ENCODE results near the gene ADCY2. TPM values are rescaled to one million over a fixed set of nuclear protein-coding genes. Genes with fewer than 3 reads are reported as not detected.

The ADCY2 gene
- total and polyA plus RNA-seq, 8 donors = 0.29 to 7.5 (median 1.1) TPM

DNA sequence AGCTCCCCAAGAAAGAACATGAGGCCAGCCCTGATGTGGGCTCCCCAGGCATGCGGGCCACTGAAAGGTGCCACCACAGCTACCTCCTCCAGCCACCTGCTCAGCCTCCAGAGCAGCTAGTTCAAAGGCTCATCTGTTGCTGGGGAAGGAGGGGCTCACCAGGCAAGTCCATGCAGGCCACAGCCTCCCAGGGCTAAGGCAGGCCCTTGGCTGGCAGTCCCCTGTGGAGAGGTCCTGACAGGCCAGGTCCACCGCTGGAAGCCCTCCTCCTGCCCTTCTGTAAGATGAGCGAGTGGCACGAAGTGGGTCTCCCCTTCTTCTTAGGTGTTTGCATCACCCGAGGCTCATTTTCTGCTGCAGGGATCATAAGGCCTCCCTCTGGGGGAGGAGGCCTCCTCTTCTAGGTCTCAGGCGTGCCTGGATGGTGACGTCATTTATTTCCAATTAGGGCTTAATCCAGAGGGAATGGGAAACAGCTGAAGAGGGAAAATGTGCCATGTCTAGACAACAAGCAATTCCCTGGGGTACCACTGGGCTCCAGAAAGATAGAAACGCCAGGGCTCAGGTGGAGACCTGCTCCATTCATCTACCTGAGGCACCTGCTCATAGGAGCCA is 363.4 kb downstream of the ADCY2 start:
- peaks cover 0 to 5% (median 0%) of the 10 kb centered on the region in 4 donors for H3K4me1 ChIP-seq
- no peaks in the 10 kb centered on the region for H3K36me3 ChIP-seq
- no peak overlapping the region for H3K27ac ChIP-seq
- TF ChIP-seq POLR2AphosphoS5 (IDR thresholded peaks at IDR 0.05) (no peak), EP300 (IDR thresholded peaks at IDR 0.05) (no peak), CTCF (IDR thresholded peaks at IDR 0.05) (no peak), POLR2A (IDR thresholded peaks at IDR 0.05) (no peak)
- intact Hi-C loops (cut with DNase I; ENCODE audit: low total_unique reads) = loop anchor here (10.0 kb wide), 1 partner anchor 505 kb away; no protein-coding TSS in a partner anchor
- no peak for DNase-seq
- peaks cover 0 to 3% (median 0%) of the 10 kb centered on the region in 3 donors for H3K27me3 ChIP-seq
- 80 to 94% (median 86%) methylated on average over 7 to 8 of the region's 8 CpGs for WGBS, 5 donors
- H3K9me3 ChIP-seq = no peaks in the 10 kb centered on the region
- H3K4me3 ChIP-seq = no peak overlapping the region

- Histone ChIP-seq H3K4me3 (no peak overlapping the region), H3K4me1 (peaks cover 0 to 5% (median 0%) of the 10 kb centered on the region in 4 donors), H3K36me3 (no peaks in the 10 kb centered on the region), H3K27ac (no peak overlapping the region), H3K9me3 (no peaks in the 10 kb centered on the region), H3K27me3 (peaks cover 0 to 3% (median 0%) of the 10 kb centered on the region in 3 donors)
- WGBS, 5 donors = 87 to 93% (median 91%) methylated on average over 8 of the region's 8 CpGs
- DNase-seq = no peak
- no peak for TF ChIP-seq EP300 (IDR thresholded peaks at IDR 0.05)
- TF ChIP-seq POLR2A (IDR thresholded peaks at IDR 0.05) = no peak
- TF ChIP-seq POLR2AphosphoS5 (IDR thresholded peaks at IDR 0.05) = no peak
- no peak for TF ChIP-seq CTCF (IDR thresholded peaks at IDR 0.05)
- intact Hi-C loops (cut with DNase I; ENCODE audit: low total_unique reads) = loop anchor here (10.0 kb wide), 1 partner anchor 505 kb away; no protein-coding TSS in a partner anchor
These were observed 364.1 kb downstream of the ADCY2 start for GRCh38 chr5:7759951-7760580.

DNA sequence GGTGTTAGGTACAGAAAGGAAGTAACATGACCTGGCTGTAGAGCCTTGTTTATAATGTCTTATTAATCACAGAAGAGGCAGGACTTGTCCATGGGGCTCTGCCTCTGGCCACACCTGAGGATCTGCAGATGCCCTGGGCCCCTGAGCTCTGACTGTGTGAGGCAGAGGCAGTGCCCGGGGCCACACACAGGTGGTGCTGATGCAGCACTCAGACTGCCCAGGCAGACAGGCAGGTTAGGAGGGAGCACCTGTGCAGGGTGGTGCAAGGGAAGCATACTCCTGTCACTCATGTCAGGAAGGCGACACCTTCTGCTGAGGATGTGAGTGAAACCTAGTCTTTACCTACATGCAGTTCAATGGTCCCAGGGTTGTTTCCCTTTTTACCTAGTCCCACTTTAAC is 366.3 kb downstream of the ADCY2 start:
- Histone ChIP-seq H3K36me3 (no peaks in the 10 kb centered on the region), H3K4me1 (peaks cover 0 to 6% (median 0%) of the 10 kb centered on the region in 4 donors), H3K27me3 (peaks cover 0 to 3% (median 0%) of the 10 kb centered on the region in 3 donors), H3K4me3 (no peak overlapping the region), H3K9me3 (no peaks in the 10 kb centered on the region), H3K27ac (no peak overlapping the region)
- intact Hi-C loops (cut with DNase I; ENCODE audit: low total_unique reads) = no loop called here
- TF ChIP-seq POLR2A (IDR thresholded peaks at IDR 0.05) (no peak), EP300 (IDR thresholded peaks at IDR 0.05) (no peak), POLR2AphosphoS5 (IDR thresholded peaks at IDR 0.05) (no peak), CTCF (IDR thresholded peaks at IDR 0.05) (no peak)
- WGBS, 5 donors = 74 to 98% (median 87%) methylated on average over 2 of the region's 2 CpGs
- no peak for DNase-seq

GRCh38 chr5:7763621-7764072 is 367.7 kb downstream of the ADCY2 start:
- Histone ChIP-seq H3K4me1 (peaks cover 0 to 6% (median 0%) of the 10 kb centered on the region in 4 donors), H3K27me3 (peaks cover 0 to 3% (median 0%) of the 10 kb centered on the region in 3 donors), H3K36me3 (no peaks in the 10 kb centered on the region), H3K9me3 (no peaks in the 10 kb centered on the region), H3K4me3 (no peak overlapping the region), H3K27ac (no peak overlapping the region)
- intact Hi-C loops (cut with DNase I; ENCODE audit: low total_unique reads) = no loop called here
- TF ChIP-seq POLR2A (IDR thresholded peaks at IDR 0.05) (no peak), EP300 (IDR thresholded peaks at IDR 0.05) (no peak), POLR2AphosphoS5 (IDR thresholded peaks at IDR 0.05) (no peak)
- no peak for DNase-seq
- 66 to 74% (median 69%) methylated on average over 9 of the region's 9 CpGs for WGBS, 5 donors

Data from stomach (tissue), 9 donors.